GM19043 (cell line): Measurements from ENCODE around the gene LPP.

Experiments
- ATAC-seq: cut with Tn5 transposase; IDR thresholded peaks from one replicate; pipeline ENCODE4 v1.9.1; 2021; ENCODE audit warnings: low read depth; ENCODE audit not compliant: unreplicated experiment

The LPP gene

DNA sequence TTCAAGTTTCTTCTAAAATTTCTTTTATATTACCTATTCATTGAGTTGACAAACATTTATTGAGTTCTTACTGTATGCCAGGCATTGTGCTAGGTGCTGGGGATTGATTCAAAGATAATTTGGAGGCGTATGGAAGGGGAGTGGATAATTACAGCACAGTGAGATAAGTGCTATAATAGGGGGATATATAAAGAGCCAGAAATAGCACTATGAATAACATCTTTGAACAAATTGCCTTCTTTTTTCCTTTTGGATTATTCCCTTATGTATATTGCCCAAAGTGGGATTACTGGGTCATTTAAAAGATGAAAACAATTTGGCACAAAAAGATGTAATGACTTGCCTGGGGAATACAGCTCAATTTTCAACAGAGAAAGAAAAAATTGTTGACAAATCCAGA lies 64.6 kb downstream of the LPP start:
- no peak for ATAC-seq

DNA sequence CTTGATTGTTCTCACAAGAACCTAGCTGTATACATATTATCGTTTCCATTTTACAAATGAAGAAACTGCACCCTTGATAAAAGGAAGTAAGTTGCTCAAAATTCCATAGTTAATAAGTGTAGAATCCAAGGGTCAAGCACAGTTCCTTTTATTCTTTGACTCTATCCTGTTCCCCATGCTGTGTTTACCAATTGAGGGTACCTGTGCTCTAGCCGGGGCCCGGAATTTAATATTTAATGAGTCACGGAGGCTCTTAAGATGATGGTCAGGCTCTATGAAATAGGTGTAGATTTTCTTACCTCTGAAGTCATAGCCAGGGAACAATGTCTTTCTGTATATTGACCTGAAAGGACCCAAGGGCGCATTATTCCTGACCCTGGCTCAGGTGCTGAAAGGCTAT lies 65.2 kb downstream of the LPP start:
- ATAC-seq: no peak

DNA sequence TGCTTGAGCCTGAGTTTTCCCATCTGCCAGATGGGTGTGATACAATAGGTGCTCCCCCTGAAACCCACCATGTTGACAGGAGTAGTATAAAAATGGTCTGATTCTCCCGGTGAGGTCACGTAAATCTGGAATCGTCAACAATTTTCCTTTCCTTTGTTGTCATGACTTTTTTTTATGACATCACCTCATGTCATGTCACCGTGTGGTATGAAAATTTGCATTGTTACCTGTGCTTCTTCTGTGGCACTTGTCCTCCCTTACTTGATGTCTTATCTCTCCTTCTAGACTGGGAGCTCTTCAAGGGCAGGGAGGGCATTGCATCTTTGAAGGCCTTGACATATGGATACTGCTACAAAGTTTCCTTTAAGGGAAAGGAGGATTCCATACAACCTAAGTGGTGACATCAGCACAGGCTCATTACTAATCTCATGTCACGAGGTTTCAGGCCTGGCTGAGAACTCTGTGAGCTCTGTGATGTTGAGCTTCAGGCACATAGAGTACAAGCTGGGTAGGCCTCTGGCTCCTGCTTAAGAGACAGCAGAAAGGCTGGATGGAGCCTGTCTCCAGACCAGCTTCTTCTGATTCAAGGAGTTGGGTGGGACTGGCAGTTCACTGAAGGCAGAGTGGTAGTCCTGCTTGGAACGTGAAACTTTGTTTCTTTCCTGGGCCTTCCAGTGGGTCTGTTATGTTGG lies 66.3 kb downstream of the LPP start:
- no peak for ATAC-seq

DNA sequence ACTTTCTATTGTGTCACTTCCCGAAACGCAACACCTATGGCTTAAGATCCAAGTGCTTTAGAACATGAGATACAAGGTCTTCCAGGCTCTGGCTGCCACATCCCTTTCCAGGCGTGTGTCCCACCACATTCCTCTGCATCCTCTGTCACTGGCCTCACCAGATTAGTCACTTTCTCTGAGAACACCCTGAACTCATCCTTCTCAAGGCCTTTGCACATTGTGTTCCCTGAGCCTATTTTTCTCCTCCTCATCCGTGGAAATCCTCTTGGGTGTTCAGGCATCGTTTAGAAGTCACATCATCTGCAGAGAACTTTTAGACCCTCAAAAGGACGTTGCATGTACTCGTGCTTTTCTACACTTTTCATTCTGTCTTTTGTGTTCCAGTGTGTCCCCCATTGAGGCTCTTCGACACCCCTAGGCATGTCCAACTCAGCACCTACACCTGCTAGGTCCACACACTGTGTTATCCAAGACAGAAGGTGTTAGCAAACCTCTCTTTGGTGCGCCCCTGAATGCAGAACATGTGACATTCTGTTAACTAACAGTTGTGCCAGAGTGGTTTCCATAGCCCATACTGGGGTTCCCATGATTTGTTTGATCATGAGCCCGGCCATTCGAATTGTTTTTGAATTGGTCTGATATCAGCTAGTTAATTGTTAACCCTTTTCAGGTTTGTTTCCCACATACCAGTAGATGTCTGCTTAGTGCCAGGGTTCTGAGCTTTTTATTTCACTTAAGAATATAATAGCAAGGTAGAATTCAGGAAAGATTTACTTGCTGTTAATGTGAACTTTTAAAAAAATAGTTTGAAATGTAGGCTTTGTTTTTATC lies 67.2 kb downstream of the LPP start:
- no peak for ATAC-seq

DNA sequence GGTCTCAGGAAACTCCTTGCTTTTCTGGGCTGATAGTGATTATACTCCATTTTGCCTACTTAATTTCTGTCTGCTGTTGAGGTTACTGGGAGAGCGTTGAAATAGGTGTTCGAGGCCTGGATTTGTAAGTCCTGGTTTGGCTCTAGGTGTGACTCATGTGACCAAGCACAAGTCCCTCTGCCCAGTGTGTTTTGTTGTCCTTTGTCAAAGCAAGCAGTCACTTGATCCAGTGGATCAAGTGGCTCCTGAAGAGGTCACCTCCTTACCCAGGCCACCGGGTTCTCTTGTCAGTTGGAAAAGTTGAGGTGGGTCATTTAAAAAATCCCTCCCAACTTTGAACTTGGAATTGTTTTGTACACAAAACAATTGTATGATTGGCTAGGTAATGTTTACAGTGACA lies 70.0 kb downstream of the LPP start:
- no peak for ATAC-seq

DNA sequence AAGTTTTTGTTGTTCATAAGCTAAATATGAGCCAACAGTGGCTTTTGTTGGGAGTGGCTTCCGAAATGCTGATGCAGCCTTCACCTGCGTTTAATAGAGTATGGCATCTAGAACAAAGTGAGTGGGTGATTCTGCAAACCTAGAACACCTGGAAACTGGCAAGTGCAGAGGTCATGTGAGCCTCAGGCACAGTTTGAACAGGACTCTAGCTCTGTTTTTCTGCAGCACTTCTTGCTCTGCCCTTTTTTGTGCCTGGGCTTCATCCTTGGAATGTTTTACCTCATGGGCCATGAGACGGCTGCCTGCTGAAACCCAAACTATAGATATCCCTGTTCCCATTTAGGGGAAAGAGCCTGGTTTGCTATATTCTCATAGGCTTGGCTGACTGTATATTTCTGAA lies 73.5 kb downstream of the LPP start:
- no peak for ATAC-seq

DNA sequence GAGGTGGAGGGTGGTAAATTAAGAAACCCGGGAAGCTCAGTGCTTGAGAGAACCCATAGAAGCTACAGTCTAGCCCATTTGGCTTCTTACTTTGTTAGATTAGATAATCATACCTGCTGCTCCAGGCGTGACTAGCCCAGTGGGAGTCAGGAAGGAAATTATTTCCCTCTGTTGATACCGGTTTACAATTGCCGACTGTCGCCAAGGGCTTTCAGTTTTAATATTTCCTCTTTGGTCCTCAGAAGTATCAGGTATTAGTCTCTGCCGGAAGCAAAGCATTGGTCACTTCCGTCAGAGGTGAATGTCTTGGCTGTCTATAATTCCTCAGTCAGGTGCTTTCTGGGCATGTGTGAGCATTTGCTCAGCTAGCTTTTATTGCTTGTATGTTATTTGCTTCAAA lies 75.2 kb downstream of the LPP start:
- ATAC-seq: no peak

DNA sequence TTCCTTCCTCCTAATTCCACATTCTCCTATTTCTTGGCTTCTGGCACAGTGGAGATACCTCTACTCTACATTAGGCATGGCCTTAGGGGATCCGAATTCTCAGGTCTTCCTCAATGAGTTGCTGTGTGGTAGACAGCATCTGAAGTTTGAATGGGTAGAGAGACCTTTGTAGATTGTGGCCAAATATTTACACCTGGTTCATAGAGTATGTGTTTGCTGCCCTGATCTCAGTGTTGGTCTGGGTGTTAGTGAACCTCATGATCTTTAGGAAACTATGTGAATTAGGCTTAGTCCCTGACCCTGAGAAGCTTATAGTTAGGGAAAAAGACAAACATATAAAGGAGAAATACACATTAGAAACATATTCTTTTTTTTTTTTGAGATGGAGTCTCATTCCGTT lies 75.8 kb downstream of the LPP start:
- ATAC-seq: no peak

DNA sequence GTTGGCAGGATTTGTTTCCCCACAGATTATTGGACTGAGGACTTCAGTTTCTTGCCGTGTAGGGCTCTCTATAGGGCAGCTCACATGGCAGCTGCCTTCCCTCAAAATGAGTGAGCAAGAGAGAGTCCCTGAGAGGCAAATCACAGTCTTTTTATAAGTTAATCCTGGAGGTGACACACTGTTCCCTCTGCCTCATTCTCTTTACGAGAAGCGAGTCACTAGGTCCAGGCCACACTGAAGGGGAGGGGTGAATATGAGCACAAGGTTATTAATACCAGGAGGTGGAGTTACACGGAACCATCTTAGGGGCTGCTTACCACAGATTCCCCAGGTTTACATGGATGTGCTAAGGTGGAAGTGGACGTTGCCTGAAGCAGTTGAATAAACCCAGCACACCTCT lies 77.0 kb downstream of the LPP start:
- no peak for ATAC-seq

DNA sequence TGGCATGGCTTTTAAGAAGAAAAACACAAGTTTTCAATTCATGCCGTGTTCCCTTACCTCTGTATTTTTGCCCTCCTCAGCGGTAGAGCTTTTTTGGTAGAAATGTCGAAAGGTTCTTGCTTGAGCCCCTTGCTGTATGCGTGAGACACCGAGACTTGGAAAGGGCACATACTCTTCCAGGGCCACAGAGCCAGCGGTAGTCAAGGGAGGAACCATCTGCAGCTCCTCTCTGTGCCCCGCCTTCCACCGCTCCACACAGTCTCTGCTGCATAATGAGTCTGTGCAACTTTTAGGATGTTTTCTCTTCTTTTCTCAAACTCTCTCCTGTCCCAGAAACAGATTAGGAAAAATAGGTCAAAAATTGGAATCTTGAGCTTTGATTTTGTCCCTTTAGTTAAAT lies 77.5 kb downstream of the LPP start:
- no peak for ATAC-seq

DNA sequence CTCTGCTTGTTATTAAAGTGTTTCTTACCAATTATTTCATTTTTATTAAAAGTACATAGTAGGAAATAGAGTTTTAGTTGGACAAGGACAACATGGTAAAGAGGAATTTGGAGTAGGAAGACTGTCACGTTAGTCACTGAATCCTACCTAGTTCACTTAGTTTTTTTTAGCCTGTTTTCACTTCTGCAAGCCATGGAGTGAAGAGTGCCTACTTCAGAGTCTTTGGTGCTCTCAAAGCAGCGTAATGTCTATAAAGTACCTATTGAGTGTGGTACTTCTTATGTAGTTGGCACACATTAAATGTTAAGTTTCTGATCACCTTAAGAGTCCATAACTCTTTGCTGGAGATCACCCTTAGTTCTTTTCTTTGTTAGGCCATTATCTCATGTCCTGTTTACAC lies 78.7 kb downstream of the LPP start:
- no peak for ATAC-seq

DNA sequence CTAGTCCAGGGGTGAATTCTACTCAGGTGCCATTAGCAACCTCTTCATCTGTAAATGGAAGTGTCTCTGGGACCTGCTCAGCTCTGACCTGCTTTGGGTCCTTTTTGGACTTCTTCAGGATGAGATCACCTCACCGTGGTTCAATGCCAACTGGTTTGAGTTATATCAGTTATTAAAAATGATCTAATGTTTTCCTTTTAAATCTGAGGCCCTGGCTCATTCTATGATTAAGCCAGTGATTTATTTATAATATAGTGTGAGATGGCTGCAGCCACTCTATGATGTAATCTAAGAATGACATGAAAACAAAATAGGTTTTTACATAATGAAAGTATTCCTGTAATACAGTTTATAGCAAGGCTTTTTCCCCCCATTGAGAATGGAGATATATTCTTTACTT lies 79.4 kb downstream of the LPP start:
- ATAC-seq: no peak

DNA sequence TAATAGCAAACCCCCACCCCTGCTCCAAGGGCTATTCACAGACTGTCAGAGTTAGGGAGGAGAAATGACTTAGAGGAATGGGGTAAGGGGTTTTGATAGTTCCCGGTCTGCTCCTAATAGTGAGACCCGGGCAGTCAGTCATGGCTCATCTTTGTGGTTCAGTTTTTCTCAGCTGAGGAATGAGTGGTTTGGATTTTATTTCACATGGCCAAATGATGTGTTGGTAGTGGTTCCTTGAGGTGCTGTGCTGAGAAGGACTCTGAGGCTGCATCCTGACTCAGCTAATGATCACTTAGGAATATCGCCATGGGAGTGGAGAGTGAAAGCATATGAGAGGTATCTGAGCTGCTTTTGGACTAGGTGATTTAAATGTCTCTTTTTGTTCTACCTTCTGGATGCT lies 80.2 kb downstream of the LPP start:
- no peak for ATAC-seq

DNA sequence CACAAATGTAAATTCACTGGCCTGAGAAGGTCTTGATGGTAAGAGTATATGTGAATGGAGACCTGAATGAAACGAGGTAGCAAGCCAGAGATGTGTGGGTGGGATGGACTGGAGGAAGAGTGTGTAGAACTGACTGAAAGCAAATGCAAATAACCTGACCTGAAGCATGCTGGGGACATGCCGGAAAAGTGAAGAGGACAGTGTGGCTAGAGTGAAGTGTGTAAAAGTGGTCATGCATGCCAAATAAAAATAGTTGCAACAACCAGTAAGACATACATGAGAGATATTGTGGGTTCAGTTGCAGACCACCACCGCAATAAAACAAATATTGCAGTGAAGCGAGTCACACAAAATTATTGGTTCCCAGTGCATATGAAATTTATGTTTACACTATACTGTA lies 82.3 kb downstream of the LPP start:
- no peak for ATAC-seq

DNA sequence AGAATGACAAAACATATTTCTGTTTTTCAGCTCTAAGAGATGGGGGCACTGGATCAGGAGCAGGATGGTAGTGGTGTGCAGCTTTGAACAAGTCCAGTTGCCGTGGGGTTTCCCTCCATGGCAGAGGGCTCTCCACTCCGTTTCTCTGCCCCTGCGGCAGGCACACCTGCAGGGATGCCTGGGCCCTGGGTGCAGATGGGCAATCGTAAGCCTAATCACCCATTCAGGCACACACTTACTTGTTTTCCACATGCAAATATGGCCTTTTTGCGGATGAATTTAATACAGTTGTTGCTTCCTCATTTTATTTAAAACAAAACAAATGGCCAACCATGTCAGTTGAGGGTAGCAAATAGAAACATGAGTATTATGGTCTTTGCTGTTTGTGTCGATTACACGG lies 85.1 kb downstream of the LPP start:
- no peak for ATAC-seq

DNA sequence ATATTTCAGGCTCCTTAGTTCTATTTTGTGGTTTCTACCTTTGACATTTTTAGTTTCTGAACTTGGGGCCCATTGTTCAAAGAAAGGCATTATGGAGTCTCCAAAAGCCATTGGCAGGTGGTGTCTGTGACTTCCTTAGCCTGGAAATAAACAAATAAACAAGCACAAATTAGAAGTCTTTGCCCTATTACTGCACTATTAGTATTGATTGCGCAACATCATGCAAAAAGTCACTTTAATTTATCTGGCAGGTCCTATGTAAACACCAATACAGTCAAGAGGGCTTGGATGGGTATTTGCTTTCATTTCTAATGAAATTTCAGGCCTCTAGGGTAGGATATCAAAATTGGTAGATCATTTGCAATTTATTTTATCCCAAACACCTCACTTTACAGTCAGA lies 85.6 kb downstream of the LPP start:
- no peak for ATAC-seq

DNA sequence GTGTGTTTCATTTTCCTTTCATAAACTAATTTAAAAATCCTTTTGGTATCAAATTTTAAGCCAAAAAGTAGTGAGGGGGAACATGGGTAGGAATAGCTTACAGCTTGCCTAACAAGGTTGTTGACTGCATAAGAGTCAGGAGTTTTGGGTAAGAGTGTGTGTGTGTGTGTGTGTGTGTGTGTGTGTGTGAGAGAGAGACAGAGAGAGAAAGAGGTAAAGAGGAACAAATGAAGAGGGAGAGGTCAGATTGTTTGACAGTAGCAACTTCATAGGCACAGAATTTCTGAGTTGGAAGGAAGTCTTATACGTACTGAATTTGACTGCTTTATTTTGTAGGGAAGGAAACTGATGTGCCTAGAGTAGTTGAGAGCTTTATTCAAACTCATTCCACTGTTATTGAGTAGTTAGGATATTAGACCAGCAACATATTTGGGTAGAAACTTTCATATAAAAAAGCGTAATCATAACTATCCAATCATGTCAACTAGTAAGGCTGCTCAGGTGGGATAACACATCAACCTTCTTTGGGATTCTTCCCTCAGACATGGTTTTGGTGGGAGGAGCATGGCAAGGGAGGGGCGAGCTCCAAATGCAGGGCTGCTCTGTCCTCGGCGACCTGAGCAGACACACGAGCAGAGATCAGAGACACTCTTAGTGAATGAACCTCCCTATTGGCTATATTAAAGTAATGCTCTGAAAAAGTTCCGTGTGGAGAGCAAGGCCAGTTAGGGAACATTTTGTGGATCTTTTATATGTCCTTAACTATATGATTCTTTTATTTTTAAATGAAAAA lies 86.4 kb downstream of the LPP start:
- no peak for ATAC-seq

DNA sequence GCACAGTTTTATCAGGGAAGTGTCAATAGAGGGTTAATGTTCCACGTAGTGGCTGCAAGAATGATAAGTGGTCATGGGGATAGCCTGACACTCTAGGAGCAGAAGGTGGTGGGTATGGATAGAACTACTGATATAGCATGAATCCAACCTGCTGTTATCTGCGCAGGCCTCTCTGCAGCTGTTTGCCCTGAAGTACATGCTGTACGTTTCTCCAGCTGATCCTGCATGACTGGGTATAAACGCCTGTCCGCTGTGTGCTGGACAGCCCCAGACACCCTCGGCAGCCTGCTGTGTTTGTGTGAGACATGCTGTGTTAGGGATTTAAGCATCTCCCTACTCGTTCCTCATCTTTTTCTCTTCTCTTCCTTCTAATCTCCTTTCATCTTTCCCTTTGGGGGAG lies 87.1 kb downstream of the LPP start:
- no peak for ATAC-seq

DNA sequence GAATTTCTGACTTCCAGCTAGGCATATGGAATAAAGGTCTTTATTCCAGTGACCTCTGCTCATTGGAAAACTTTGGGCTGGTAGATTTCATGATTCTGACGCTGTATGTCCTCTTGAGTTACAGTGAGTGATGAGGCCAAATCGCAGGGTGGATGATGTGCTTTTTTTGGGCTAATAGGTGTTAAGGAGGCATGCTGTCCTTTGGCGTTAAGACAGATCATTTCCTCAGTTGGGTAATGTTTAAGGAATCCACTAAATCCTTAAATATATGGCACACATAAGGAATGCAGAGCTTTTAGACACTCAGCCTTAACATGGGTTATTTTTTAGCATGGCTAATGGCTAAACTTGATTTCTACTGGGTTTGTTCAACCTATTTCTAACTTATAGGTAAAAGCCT lies 87.9 kb downstream of the LPP start:
- no peak for ATAC-seq

DNA sequence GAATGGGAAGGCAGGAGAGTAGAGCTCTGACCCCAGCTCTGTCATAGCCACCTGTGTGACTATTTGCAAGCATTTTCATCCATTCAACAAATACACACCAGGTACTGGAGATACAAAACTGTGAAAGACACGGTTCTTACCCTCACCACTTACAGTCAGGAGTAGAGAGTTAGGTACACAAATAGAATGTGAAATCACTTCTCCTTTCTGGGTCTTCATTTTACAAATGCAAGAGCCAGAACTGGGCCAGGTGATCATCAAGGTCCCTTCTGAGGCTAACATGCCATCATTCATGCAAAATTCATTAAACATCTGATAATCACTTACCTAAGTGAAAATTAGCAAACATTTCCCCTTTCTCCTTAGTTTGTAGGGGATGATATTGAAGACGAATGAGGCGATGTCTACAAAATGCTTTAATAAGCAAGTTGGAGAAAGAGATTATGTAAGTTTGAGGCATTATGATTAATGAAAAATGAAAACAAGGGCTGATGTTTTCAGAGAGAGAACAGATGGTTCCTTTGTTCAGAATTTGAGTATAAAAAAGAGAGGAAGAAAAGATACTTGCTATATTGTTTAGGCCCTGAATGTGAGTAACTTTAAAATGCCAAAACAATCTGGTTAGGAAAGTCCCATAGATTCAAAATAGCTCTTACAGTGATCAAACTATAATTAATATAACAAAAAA lies 88.6 kb downstream of the LPP start:
- ATAC-seq: no peak
